ENCODE measurements around the gene PSMB7. TPM values are rescaled to one million over a fixed set of nuclear protein-coding genes. Genes with fewer than 3 reads are reported as not detected.

The PSMB7 gene
- total and polyA plus RNA-seq, 11 donors: 149 to 281 (median 176) TPM

GRCh38 chr9:124355039-124355940 is 60.0 kb downstream of the PSMB7 start:
- Histone ChIP-seq H3K36me3 (peaks cover 0 to 73% (median 58%) of the 10 kb centered on the region in 9 donors), H3K9me3 (no peaks in the 10 kb centered on the region), H3K27me3 (no peaks in the 10 kb centered on the region), H3K4me3 (no peak overlapping the region), H3K27ac (no peak overlapping the region), H3K4me1 (peaks cover 0 to 30% (median 10%) of the 10 kb centered on the region in 12 donors)
- no peak for TF ChIP-seq POLR2A (IDR thresholded peaks at IDR 0.05)
- TF ChIP-seq CTCF (IDR thresholded peaks at IDR 0.05): no peak
- intact Hi-C loops (cut with DNase I): no loop called here
- WGBS, 4 donors: 92 to 95% (median 94%) methylated on average over 16 to 21 of the region's 21 CpGs
- ATAC-seq (no peak), DNase-seq (peak in 1 of 5 donors; percentile 36)

DNA sequence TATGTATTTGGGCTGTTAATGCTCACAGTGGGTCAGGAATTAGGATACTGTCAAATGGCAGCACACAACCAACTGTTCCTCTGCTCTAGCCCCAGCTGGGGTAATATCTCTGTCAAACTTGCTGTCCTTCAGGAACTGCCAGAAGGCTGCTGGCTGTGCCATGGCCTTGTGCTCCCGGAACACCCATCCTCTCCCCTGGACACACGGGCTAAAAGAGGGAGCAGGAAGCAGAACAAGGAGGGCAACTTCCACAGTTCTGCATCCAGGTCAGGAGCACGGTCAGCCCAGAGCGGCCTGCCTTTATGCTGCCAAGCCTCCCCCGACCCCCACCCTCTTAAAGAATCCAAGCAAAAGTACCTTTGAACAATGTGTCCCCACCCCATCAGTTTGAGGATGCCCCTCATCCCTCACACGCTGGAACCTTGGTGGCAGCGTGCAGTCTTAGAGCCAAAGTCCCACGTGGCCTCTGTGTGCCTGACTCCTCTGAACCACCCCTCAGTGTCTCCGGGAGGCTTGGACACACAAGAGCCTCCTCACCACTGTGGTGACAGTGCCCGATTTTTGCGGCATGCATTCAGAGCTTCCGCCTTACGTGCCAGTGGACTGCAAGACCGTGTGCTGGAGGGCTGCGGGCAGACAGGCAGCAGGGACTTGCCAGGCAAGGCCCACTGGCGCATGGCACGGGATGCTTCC is 60.8 kb downstream of the PSMB7 start:
- ATAC-seq (no peak), DNase-seq (peak in 1 of 5 donors; percentile 21)
- Histone ChIP-seq H3K9me3 (no peaks in the 10 kb centered on the region), H3K36me3 (peaks cover 0 to 80% (median 66%) of the 10 kb centered on the region in 9 donors), H3K4me3 (no peak overlapping the region), H3K27me3 (no peaks in the 10 kb centered on the region), H3K27ac (no peak overlapping the region), H3K4me1 (peaks cover 0 to 29% (median 7%) of the 10 kb centered on the region in 12 donors)
- 82 to 91% (median 90%) methylated on average over 11 to 17 of the region's 17 CpGs for WGBS, 4 donors
- TF ChIP-seq POLR2A (IDR thresholded peaks at IDR 0.05): no peak
- TF ChIP-seq CTCF (IDR thresholded peaks at IDR 0.05): no peak
- intact Hi-C loops (cut with DNase I): no loop called here

DNA sequence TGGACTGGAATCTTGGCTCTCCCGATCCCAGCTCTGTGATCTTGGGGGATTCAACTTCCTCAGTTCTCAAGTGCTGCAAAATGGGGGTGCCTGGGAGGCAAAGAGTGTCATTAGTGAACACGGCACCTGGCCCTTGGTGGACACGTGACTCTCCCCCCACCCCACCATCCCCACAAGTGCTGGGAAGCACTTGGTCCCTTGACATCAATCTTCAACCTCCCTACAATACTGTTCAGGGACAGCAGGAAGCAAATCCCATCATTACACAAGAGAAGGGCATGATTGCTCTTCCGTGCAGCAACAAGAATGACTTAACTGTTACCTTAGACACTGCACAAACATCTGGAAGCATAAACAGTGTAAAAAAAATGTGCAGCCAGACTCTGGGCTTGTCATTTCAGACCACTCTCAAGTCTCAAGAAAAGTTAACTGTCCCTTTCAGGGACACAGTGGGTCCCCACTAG is 61.4 kb downstream of the PSMB7 start:
- Histone ChIP-seq H3K4me1 (peaks cover 0 to 22% (median 7%) of the 10 kb centered on the region in 12 donors), H3K4me3 (no peak overlapping the region), H3K27ac (no peak overlapping the region), H3K36me3 (peaks cover 0 to 85% (median 73%) of the 10 kb centered on the region in 9 donors), H3K27me3 (no peaks in the 10 kb centered on the region), H3K9me3 (no peaks in the 10 kb centered on the region)
- WGBS, 4 donors: 67 to 82% (median 77%) methylated on average over 4 of the region's 4 CpGs
- ATAC-seq (no peak), DNase-seq (peak in 1 of 5 donors; percentile 1)
- TF ChIP-seq POLR2A (IDR thresholded peaks at IDR 0.05) (no peak), CTCF (IDR thresholded peaks at IDR 0.05) (no peak)
- intact Hi-C loops (cut with DNase I): no loop called here

Data from heart left ventricle (tissue), 16 donors.